Heart right ventricle (tissue), 16 donors: ENCODE measurements around the gene CRYL1. TPM values are rescaled to one million over a fixed set of nuclear protein-coding genes. Genes with fewer than 3 reads are reported as not detected.
A peak's percentile ranks its signal among the peaks of the same experiment; 100 is the strongest.

Source experiments
- ATAC-seq, 8 donors: fragments of 200-7000 bp; cut with Tn5 transposase; one replicate each; pipeline ENCODE4 v1.9.1; 2020; ENCODE audit warnings: mild to moderate bottlenecking in 8 of 8, moderate library complexity in 8 of 8, moderate number of reproducible peaks in 1 of 8
- DNase-seq, 2 donors: peaks; one replicate each; pipeline ENCODE4 v3.0.0-alpha.2; 2020
- H3K27ac ChIP-seq, 10 donors: fragments of 200-600 bp; sonication (generic) in 2 of 10; one replicate each; pipeline versions ENCODE4 v1.5.0 to v1.8.0; 2020 to 2022; ENCODE audit warnings: mild to moderate bottlenecking in 3 of 10
- H3K27me3 ChIP-seq, 7 donors: fragments of 200-600 bp; one replicate each; pipeline ENCODE4 v1.8.0; 2021 to 2022; ENCODE audit warnings: mild to moderate bottlenecking in 2 of 7
- H3K36me3 ChIP-seq, 9 donors: fragments of 200-600 bp; sonication (generic) in 1 of 9; one replicate each; pipeline versions ENCODE4 v1.5.0 to v1.8.0; 2020 to 2022; ENCODE audit warnings: mild to moderate bottlenecking in 2 of 9
- H3K4me1 ChIP-seq, 9 donors: fragments of 200-600 bp; sonication (generic) in 1 of 9; one replicate each; pipeline versions ENCODE4 v1.5.0 to v1.8.0; 2020 to 2022; ENCODE audit warnings: mild to moderate bottlenecking in 4 of 9
- H3K4me3 ChIP-seq, 10 donors: fragments of 200-600 bp; sonication (generic) in 2 of 10; one replicate each; pipeline versions ENCODE4 v1.5.0 to v1.8.0; 2020 to 2022; ENCODE audit warnings: mild to moderate bottlenecking in 7 of 10, moderate library complexity in 2 of 10
- H3K9me3 ChIP-seq, 11 donors: fragments of 200-600 bp in 10 of 11; sonication (generic) in 2 of 11; one replicate each; pipeline versions ENCODE4 v1.5.0 to v1.8.0; 2013 to 2022; ENCODE audit warnings: mild to moderate bottlenecking in 2 of 11, control low read depth in 1 of 11, moderate library complexity in 1 of 11
- CTCF ChIP-seq, 9 donors: fragments of 200-600 bp; sonication (generic) in 2 of 9; IDR thresholded peaks; one replicate each; pipeline versions ENCODE4 v1.5.0 to v1.8.0; 2021 to 2022; ENCODE audit warnings: antibody characterized with exemption in 9 of 9, mild to moderate bottlenecking in 5 of 9, moderate library complexity in 1 of 9
- WGBS, 2 donors: extraction: QIAGEN DNeasy Blood & Tissue Kit; methylation state at CpG; one replicate each; pipeline ENCODE4 v1.1.7; 2013; ENCODE audit warnings: inconsistent platforms in 1 of 2; 5-methylcytosine and 5-hydroxymethylcytosine counted together
- intact Hi-C, 10 donors: fragments of 100-400 bp; cut with DNase I; formaldehyde crosslinking; loops; one replicate each; pipeline versions ENCODE4 v1.11.1 to v1.14.2; 2022
- polyA plus RNA-seq, 2 donors: library from polyadenylated mRNA; stranded (reverse); fragments of 200-250 nt; gene quantifications; one replicate each; pipeline ENCODE4 v1.2.3, GENCODE V29; 2013
- total RNA-seq, 10 donors: library from RNA; stranded (reverse); fragmentation: NEBNext Ultra II Directional in 3 of 10; extraction: Animal tissue kit (Norgen Biotek cat#: 25700) in 3 of 10; gene quantifications; one replicate each; pipeline versions ENCODE4 v1.2.1 to v1.2.4, GENCODE V29; 2021 to 2023
- donor health status: Arrhythmogenic right ventricular cardiomyopathy.
- donor health status: ischemic (EF 13 %, LVEDD 7.1; RV severe dilation, severe dysfunction).
- donor health status: healthy with polysubstance abuse.
- donor health status: DM: no; HTN: yes; CAD: no.
- donor health status: DM: no; HTN: no; CAD: no.
- donor health status: ischemic (EF 25% LVEDD 6.9; RV normal size, moderate dysfunction).
- donor health status: ischemic (EF 25% LVEDD 5.7; RV mildly dilated, moderate dysfunction).
- donor health status: healthy.
- donor health status: DM: yes; HTN: yes; CAD: no.
- donor health status: Ischemic cardiomyopathy.
- donor health status: ischemic (EF 35%, LVEDD 5.7; RV mildly dilated, moderate dysfunction).
- donor health status: nonischemic (EF 11% LVEDD 7.7; RV severe dilation, severe dysfunction).
- donor health status: DM: yes; HTN: yes; CAD: no.
- donor health status: PGD.
- donor health status: ischemic (EF 29% LVEDD 5.4; RV normal size, mild dysfunction).
- donor health status: nonischemic (EF 23%, LVEDD 6.1; RV moderate dilation, normal function).

The CRYL1 gene
- total and polyA plus RNA-seq, 12 donors = 10.1 to 27.3 (median 23.2) TPM

GRCh38 chr13:20402881-20403280 lies 122.8 kb downstream of the CRYL1 start:
- WGBS, 2 donors = 89 to 96% methylated on average over 5 of the region's 5 CpGs
- intact Hi-C loops = no loop called here
- Histone ChIP-seq H3K9me3 (no peaks in the 10 kb centered on the region), H3K4me3 (no peak overlapping the region), H3K36me3 (peaks cover 0 to 29% (median 8%) of the 10 kb centered on the region in 9 donors), H3K27me3 (no peaks in the 10 kb centered on the region), H3K27ac (no peak overlapping the region), H3K4me1 (no peaks in the 10 kb centered on the region)
- no peak for ATAC-seq
- DNase-seq = no peak
- no peak for TF ChIP-seq CTCF (IDR thresholded peaks at IDR 0.05)

- Histone ChIP-seq H3K4me1 (no peaks in the 10 kb centered on the region), H3K9me3 (no peaks in the 10 kb centered on the region), H3K27me3 (no peaks in the 10 kb centered on the region), H3K27ac (no peak overlapping the region), H3K36me3 (peaks cover 0 to 28% (median 8%) of the 10 kb centered on the region in 9 donors), H3K4me3 (no peak overlapping the region)
- intact Hi-C loops = no loop called here
- DNase-seq (no peak), ATAC-seq (peak in 2 of 8 donors; percentile 7 to 24)
- TF ChIP-seq CTCF (IDR thresholded peaks at IDR 0.05) = no peak
- WGBS, 2 donors = 77 to 80% methylated on average over 21 of the region's 21 CpGs
Observed at GRCh38 chr13:20401931-20402856, 123.5 kb downstream of the CRYL1 start.

GRCh38 chr13:20401531-20401930 lies 124.1 kb downstream of the CRYL1 start:
- H3K27ac ChIP-seq = no peak overlapping the region
- no peaks in the 10 kb centered on the region for H3K27me3 ChIP-seq
- DNase-seq (no peak), ATAC-seq (peak in 1 of 8 donors; percentile 38)
- no peaks in the 10 kb centered on the region for H3K4me1 ChIP-seq
- no peak for TF ChIP-seq CTCF (IDR thresholded peaks at IDR 0.05)
- H3K36me3 ChIP-seq = peaks cover 0 to 22% (median 8%) of the 10 kb centered on the region in 9 donors
- no peaks in the 10 kb centered on the region for H3K9me3 ChIP-seq
- intact Hi-C loops = no loop called here
- no peak overlapping the region for H3K4me3 ChIP-seq
- WGBS, 2 donors = 72 to 86% methylated on average over 5 of the region's 5 CpGs

- ATAC-seq = no peak
- DNase-seq = no peak
- Histone ChIP-seq H3K27ac (no peak overlapping the region), H3K36me3 (peaks cover 0 to 22% (median 8%) of the 10 kb centered on the region in 9 donors), H3K27me3 (no peaks in the 10 kb centered on the region), H3K4me3 (no peak overlapping the region), H3K4me1 (no peaks in the 10 kb centered on the region), H3K9me3 (no peaks in the 10 kb centered on the region)
- intact Hi-C loops = no loop called here
- TF ChIP-seq CTCF (IDR thresholded peaks at IDR 0.05) = no peak
- 62 to 71% methylated on average over 7 of the region's 7 CpGs for WGBS, 2 donors
Observed at GRCh38 chr13:20400774-20401173, 124.9 kb downstream of the CRYL1 start.
